Stomach (tissue), 4 donors: ENCODE measurements around the gene COL12A1.

ENCODE experiments used
- CTCF ChIP-seq, 7 experiments: fragments of 450-650 bp in 4 of 7; fragments of 200-600 bp in 3 of 7; sonication (generic) in 3 of 7; IDR thresholded peaks; one replicate each; pipeline ENCODE4 v1.5.1; 2016 to 2019; ENCODE audit warnings: antibody characterized with exemption in 7 of 7, control low read depth in 2 of 7, mild to moderate bottlenecking in 1 of 7
- POLR2A ChIP-seq, 4 donors: fragments of 450-650 bp; IDR thresholded peaks; one replicate each; pipeline ENCODE4 v1.6.1; 2016; ENCODE audit warnings: antibody characterized with exemption in 4 of 4, control low read depth in 2 of 4, mild to moderate bottlenecking in 1 of 4, moderate library complexity in 1 of 4
- POLR2AphosphoS5 ChIP-seq, 3 donors: sonication (generic); formaldehyde crosslinking; IDR thresholded peaks; one replicate each; pipeline ENCODE4 v1.6.1; 2016; ENCODE audit warnings: antibody characterized with exemption in 3 of 3

- TF ChIP-seq CTCF (IDR thresholded peaks at IDR 0.05) (no peak), POLR2A (IDR thresholded peaks at IDR 0.05) (no peak), POLR2AphosphoS5 (IDR thresholded peaks at IDR 0.05) (no peak)
These were observed 104.0 kb downstream of the COL12A1 start for GRCh38 chr6:75101896-75102295.
